Neural progenitor cell (in vitro differentiated cells): Measurements from ENCODE around the gene C11orf54. TPM values are rescaled to one million over a fixed set of nuclear protein-coding genes. Genes with fewer than 3 reads are reported as not detected.
"Not testable (repeated sequence)": the region's sequence is repeated elsewhere in the genome, so short reads cannot be mapped to it uniquely, and the experiment has no call there.

Experiments used
- DNase-seq: peaks from one replicate; pipeline ENCODE4 v3.0.0-alpha.2; 2016; ENCODE audit warnings: low spot score
- H2AFZ ChIP-seq: fragments of 200-600 bp; sonication (generic); replicated peaks from 2 replicates; pipeline ENCODE4 v1.6.1; 2016; ENCODE audit warnings: antibody characterized with exemption
- H3F3A ChIP-seq: fragments of 200-600 bp; sonication (generic); 2 replicates; pipeline ENCODE4 v1.6.1; 2016; ENCODE audit warnings: antibody characterized with exemption, low read depth
- H3K27ac ChIP-seq: fragments of 200-600 bp; sonication (generic); 2 replicates; pipeline ENCODE4 v1.5.1; 2016; ENCODE audit warnings: mild to moderate bottlenecking
- H3K27me3 ChIP-seq: fragments of 200-600 bp; sonication (generic); 2 replicates; pipeline ENCODE4 v1.6.1; 2016; ENCODE audit warnings: mild to moderate bottlenecking, moderate library complexity
- H3K36me3 ChIP-seq: fragments of 200-600 bp; sonication (generic); 2 replicates; pipeline ENCODE4 v1.5.1; 2016
- H3K4me1 ChIP-seq: fragments of 200-600 bp; sonication (generic); 2 replicates; pipeline ENCODE4 v1.6.1; 2016; ENCODE audit warnings: mixed run types
- H3K4me2 ChIP-seq: fragments of 200-600 bp; sonication (generic); 2 replicates; pipeline ENCODE4 v1.6.1; 2016
- H3K4me3 ChIP-seq: fragments of 200-600 bp; sonication (generic); 2 replicates; pipeline ENCODE4 v1.5.1; 2016
- H3K79me2 ChIP-seq: fragments of 200-600 bp; sonication (generic); 2 replicates; pipeline ENCODE4 v1.6.1; 2016; ENCODE audit warnings: low read depth
- H3K9ac ChIP-seq: fragments of 200-600 bp; sonication (generic); 2 replicates; pipeline ENCODE4 v1.6.1; 2016
- H3K9me3 ChIP-seq: fragments of 200-600 bp; sonication (generic); 2 replicates; pipeline ENCODE4 v1.5.1; 2016; ENCODE audit warnings: low read depth
- H4K20me1 ChIP-seq: fragments of 200-600 bp; sonication (generic); 2 replicates; pipeline ENCODE4 v1.6.1; 2016; ENCODE audit warnings: low read depth
- H3K27ac Mint-ChIP-seq: 3 replicates; pipeline ENCODE4 v1.8.0; 2021; ENCODE audit warnings: mixed read lengths
- H3K27me3 Mint-ChIP-seq: 2 replicates; pipeline ENCODE4 v1.8.0; 2022; ENCODE audit warnings: low read depth, mild to moderate bottlenecking, inconsistent platforms, moderate library complexity, mixed read lengths; ENCODE audit not compliant: insufficient read depth
- H3K36me3 Mint-ChIP-seq: 3 replicates; pipeline ENCODE4 v1.8.0; 2021; ENCODE audit warnings: mixed read lengths
- H3K4me1 Mint-ChIP-seq: 3 replicates; pipeline ENCODE4 v1.8.0; 2021; ENCODE audit warnings: mixed read lengths
- H3K4me3 Mint-ChIP-seq: 3 replicates; pipeline ENCODE4 v1.8.0; 2021; ENCODE audit warnings: mild to moderate bottlenecking, moderate library complexity, mixed read lengths
- H3K9me3 Mint-ChIP-seq: 3 replicates; pipeline ENCODE4 v1.8.0; 2020; ENCODE audit warnings: mixed read lengths
- EZH2 ChIP-seq: fragments of 200-600 bp; sonication (generic); IDR thresholded peaks from 2 replicates; pipeline ENCODE4 v1.6.1; 2017; ENCODE audit warnings: antibody characterized with exemption, mild to moderate bottlenecking, moderate library complexity
- EZH2phosphoT487 ChIP-seq: fragments of 200-600 bp; sonication (generic); IDR thresholded peaks from 2 replicates; pipeline ENCODE4 v1.6.1; 2017; ENCODE audit warnings: antibody characterized with exemption
- total RNA-seq: library from RNA; depleted of rRNA; stranded (reverse); fragments of >200 nt; gene quantifications from 2 replicates; pipeline ENCODE4 v1.2.3, GENCODE V29; 2015; ENCODE audit warnings: low replicate concordance
- TF ChIP-seq, protein P1 (sequence below): fragments of 200-600 bp; sonication (generic); IDR thresholded peaks from 2 replicates; pipeline ENCODE4 v1.5.1; 2017; ENCODE audit warnings: antibody characterized with exemption, mild to moderate bottlenecking

Gene C11orf54
- total RNA-seq, 1 donor from 2014 or later, result 44.3 TPM

DNA sequence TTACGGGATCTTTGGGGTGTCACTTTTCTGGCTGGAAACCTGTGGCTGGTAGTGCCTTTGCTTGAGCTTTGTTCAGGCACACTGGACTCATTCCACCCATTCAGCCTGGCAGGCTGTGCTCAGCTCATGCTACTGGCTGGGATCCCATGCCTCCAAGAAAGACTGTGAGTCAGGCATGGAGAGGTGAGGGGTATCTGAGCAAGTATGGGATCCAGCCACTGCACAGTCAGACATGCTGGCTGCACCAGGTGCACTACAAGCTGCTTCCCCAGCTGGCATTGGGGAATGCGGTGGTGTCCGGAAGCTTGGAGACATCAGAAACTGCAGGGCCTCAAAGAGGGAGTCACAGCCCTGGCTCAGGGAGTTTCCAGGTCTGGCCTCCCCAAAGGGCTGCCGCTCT, 30.7 kb downstream of the C11orf54 start:
- Histone ChIP-seq H2AFZ (no peak overlapping the region), H3K36me3 (no peaks in the 10 kb centered on the region), H3F3A (no peaks in the 10 kb centered on the region), H3K27me3 (no peaks in the 10 kb centered on the region), H4K20me1 (no peaks in the 10 kb centered on the region), H3K9ac (no peak overlapping the region), H3K4me3 (no peak overlapping the region), H3K4me2 (no peak overlapping the region), H3K9me3 (no peaks in the 10 kb centered on the region), H3K79me2 (no peaks in the 10 kb centered on the region), H3K27ac (no peak overlapping the region), H3K4me1 (no peaks in the 10 kb centered on the region)
- Mint-ChIP-seq H3K4me1 (no peaks in the 10 kb centered on the region), H3K4me3 (no peak overlapping the region), H3K27me3 (peaks cover 3% of the 10 kb centered on the region), H3K27ac (no peak overlapping the region), H3K36me3 (peaks cover 7% of the 10 kb centered on the region), H3K9me3 (peaks cover 2% of the 10 kb centered on the region)
- no peak for DNase-seq
- TF ChIP-seq EZH2 (no peak), EZH2phosphoT487 (no peak)
- TF ChIP-seq, protein P1, sequence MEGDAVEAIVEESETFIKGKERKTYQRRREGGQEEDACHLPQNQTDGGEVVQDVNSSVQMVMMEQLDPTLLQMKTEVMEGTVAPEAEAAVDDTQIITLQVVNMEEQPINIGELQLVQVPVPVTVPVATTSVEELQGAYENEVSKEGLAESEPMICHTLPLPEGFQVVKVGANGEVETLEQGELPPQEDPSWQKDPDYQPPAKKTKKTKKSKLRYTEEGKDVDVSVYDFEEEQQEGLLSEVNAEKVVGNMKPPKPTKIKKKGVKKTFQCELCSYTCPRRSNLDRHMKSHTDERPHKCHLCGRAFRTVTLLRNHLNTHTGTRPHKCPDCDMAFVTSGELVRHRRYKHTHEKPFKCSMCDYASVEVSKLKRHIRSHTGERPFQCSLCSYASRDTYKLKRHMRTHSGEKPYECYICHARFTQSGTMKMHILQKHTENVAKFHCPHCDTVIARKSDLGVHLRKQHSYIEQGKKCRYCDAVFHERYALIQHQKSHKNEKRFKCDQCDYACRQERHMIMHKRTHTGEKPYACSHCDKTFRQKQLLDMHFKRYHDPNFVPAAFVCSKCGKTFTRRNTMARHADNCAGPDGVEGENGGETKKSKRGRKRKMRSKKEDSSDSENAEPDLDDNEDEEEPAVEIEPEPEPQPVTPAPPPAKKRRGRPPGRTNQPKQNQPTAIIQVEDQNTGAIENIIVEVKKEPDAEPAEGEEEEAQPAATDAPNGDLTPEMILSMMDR, result no peak

DNA sequence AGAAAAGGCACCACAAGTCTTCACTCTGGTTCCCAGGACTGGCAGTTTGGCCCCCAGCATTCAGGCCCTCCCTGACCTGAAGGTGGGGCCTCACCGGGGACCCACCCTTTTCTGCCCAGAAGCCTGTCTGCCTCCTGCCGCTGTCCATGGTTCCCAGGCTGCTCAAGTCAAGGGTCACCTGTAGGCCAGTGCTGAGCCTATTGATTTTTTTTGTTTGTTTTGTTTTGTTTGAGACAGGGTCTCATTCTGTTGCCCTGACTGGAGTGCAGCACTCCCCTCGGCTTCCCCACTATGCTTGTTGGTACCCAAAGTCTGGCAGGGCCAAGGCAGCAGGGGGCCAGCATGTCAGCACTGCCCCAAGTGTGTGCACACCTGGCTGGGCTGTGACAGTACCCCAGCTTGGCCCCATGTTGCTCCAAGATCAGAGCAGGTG, 31.6 kb downstream of the C11orf54 start:
- H3K4me1 ChIP-seq, result no peaks in the 10 kb centered on the region
- Mint-ChIP-seq H3K4me1 (no peaks in the 10 kb centered on the region), H3K27ac (no peak overlapping the region), H3K9me3 (peaks cover 2% of the 10 kb centered on the region), H3K4me3 (no peak overlapping the region), H3K27me3 (peaks cover 4% of the 10 kb centered on the region), H3K36me3 (peaks cover 8% of the 10 kb centered on the region)
- H3K27me3 ChIP-seq, result no peaks in the 10 kb centered on the region
- no peak overlapping the region for H2AFZ ChIP-seq
- no peaks in the 10 kb centered on the region for H3K36me3 ChIP-seq
- H3K9ac ChIP-seq, result no peak overlapping the region
- H3K9me3 ChIP-seq, result no peaks in the 10 kb centered on the region
- H3F3A ChIP-seq, result no peaks in the 10 kb centered on the region
- peak; percentile 51 for DNase-seq
- H4K20me1 ChIP-seq, result no peaks in the 10 kb centered on the region
- H3K79me2 ChIP-seq, result no peaks in the 10 kb centered on the region
- no peak overlapping the region for H3K27ac ChIP-seq
- H3K4me2 ChIP-seq, result no peak overlapping the region
- no peak overlapping the region for H3K4me3 ChIP-seq
- TF ChIP-seq, protein P1, result no peak
- TF ChIP-seq EZH2phosphoT487, result no peak
- no peak for TF ChIP-seq EZH2

DNA sequence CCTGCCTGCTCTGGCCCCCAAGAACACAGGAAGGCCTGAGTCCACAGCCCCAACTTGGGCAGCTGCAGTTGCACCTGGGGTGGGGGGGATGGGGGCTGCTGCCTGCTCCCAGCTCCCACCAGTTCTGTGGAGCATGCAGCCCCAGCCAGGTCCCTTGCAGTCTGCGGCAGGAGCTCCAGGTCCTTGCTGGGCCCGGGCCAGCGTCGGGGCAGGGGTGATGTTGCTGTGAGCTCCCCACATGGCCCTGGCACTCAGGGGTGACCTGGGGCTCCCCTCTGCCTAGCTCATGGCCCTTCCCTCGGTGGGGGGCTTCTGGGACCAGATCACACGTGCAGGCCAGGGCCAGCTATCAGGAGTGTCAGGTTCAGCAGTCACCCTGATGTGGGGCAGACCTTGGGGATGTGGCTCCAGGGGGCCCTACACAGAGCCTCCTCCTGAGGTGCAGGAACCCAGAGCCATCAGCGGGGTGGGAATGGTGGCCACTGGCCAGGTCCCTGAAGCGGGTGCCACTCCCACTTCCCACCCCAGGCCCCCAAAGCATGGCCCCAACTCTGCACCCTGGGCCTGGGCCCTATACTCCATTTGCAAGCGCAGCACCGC, 32.2 kb downstream of the C11orf54 start:
- Histone ChIP-seq H3K79me2 (no peaks in the 10 kb centered on the region), H2AFZ (no peak overlapping the region), H3F3A (no peaks in the 10 kb centered on the region), H3K27ac (no peak overlapping the region), H3K4me3 (no peak overlapping the region), H4K20me1 (no peaks in the 10 kb centered on the region), H3K4me2 (no peak overlapping the region), H3K4me1 (no peaks in the 10 kb centered on the region), H3K9ac (no peak overlapping the region), H3K36me3 (no peaks in the 10 kb centered on the region), H3K9me3 (no peaks in the 10 kb centered on the region), H3K27me3 (no peaks in the 10 kb centered on the region)
- TF ChIP-seq EZH2phosphoT487 (no peak), EZH2 (no peak)
- TF ChIP-seq, protein P1, result no peak
- Mint-ChIP-seq H3K27me3 (peaks cover 2% of the 10 kb centered on the region), H3K4me1 (no peaks in the 10 kb centered on the region), H3K4me3 (no peak overlapping the region), H3K36me3 (peaks cover 7% of the 10 kb centered on the region), H3K9me3 (peaks cover 2% of the 10 kb centered on the region), H3K27ac (no peak overlapping the region)
- DNase-seq, result no peak

DNA sequence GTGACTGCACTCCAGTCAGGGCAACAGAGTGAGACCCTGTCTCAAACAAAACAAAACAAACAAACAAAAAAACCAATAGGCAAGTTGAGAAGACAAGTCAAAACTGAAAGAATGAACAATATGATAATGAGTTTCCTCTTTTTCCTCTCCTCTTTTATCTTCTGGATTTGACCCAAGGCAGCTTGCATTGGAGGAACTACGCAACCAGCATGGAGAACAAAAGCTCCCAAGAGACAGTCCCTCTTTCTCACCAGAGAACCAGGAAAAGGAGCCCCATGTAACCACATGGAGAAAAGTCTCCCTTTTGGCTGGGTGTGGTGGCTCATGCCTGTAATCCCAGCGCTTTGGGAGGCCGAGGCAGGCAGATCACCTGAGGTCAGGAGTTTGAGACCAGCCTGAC, 33.1 kb downstream of the C11orf54 start:
- H3K27me3 ChIP-seq, H3K9ac ChIP-seq, H3K27ac ChIP-seq, H3K4me3 Mint-ChIP-seq, H4K20me1 ChIP-seq, H3K36me3 Mint-ChIP-seq, H3K4me1 Mint-ChIP-seq, H3K4me1 ChIP-seq, H3K36me3 ChIP-seq, H3F3A ChIP-seq, H3K27me3 Mint-ChIP-seq, H3K27ac Mint-ChIP-seq, H2AFZ ChIP-seq, DNase-seq, H3K9me3 ChIP-seq, H3K4me3 ChIP-seq, H3K79me2 ChIP-seq, H3K4me2 ChIP-seq, H3K9me3 Mint-ChIP-seq: not testable (repeated sequence)
